Stimulated activated CD4-positive, alpha-beta T cell treated with anti-CD3 and anti-CD28 coated beads, Interleukin-2, amount 100 ng/mL, for 24 hours (primary cell): ENCODE results near the gene DRC3.
A peak's percentile ranks its signal among the peaks of the same experiment; 100 is the strongest.
"Not testable (repeated sequence)": the region's sequence is repeated elsewhere in the genome, so short reads cannot be mapped to it uniquely, and the experiment has no call there.

Experiments
- DNase-seq, 2 donors: peaks; one replicate each; pipeline ENCODE4 v3.0.0-alpha.2; 2020

DRC3 gene

GRCh38 chr17:17994271-17995069 lies 21.8 kb downstream of the DRC3 start:
- peak in 1 of 2 donors; percentile 35 for DNase-seq

GRCh38 chr17:17995887-17996286 lies 23.2 kb downstream of the DRC3 start:
- DNase-seq = not testable (repeated sequence)

GRCh38 chr17:17998934-17999333 lies 26.3 kb downstream of the DRC3 start:
- no peak for DNase-seq

- no peak for DNase-seq
These were observed 26.8 kb downstream of the DRC3 start for GRCh38 chr17:17999364-18000029.

GRCh38 chr17:18000030-18000408 lies 27.4 kb downstream of the DRC3 start:
- DNase-seq = no peak

GRCh38 chr17:18002171-18002570 lies 29.5 kb downstream of the DRC3 start:
- DNase-seq = no peak

GRCh38 chr17:18004345-18004744 lies 31.7 kb downstream of the DRC3 start:
- DNase-seq = no peak

- DNase-seq = no peak
These were observed 32.2 kb downstream of the DRC3 start for GRCh38 chr17:18004884-18005305.

GRCh38 chr17:18005496-18005895 lies 32.8 kb downstream of the DRC3 start:
- no peak for DNase-seq

GRCh38 chr17:18006495-18007239 lies 34.0 kb downstream of the DRC3 start:
- no peak for DNase-seq

GRCh38 chr17:18008496-18009268 lies 36.0 kb downstream of the DRC3 start:
- DNase-seq = no peak

- no peak for DNase-seq
These were observed 37.2 kb downstream of the DRC3 start for GRCh38 chr17:18009609-18010420.

- DNase-seq = no peak
These were observed 38.6 kb downstream of the DRC3 start for GRCh38 chr17:18011286-18011685.

GRCh38 chr17:18014006-18014405 lies 41.3 kb downstream of the DRC3 start:
- DNase-seq = no peak

- DNase-seq = no peak
These were observed 42.9 kb downstream of the DRC3 start for GRCh38 chr17:18015593-18015992.

GRCh38 chr17:18016426-18016825 lies 43.8 kb downstream of the DRC3 start:
- DNase-seq = no peak

GRCh38 chr17:18017958-18018357 lies 45.3 kb downstream of the DRC3 start:
- no peak for DNase-seq

GRCh38 chr17:18018411-18018921 lies 45.8 kb downstream of the DRC3 start:
- DNase-seq = no peak

- DNase-seq = no peak
These were observed 47.1 kb downstream of the DRC3 start for GRCh38 chr17:18019838-18020154.

- no peak for DNase-seq
These were observed 48.3 kb downstream of the DRC3 start for GRCh38 chr17:18020971-18021370.

- no peak for DNase-seq
These were observed 48.7 kb downstream of the DRC3 start for GRCh38 chr17:18021372-18021771.
